HuH-7 (cell line): Measurements from ENCODE around the gene HSPB8.

ENCODE experiments used
- DNase-seq: peaks from one replicate; pipeline ENCODE4 v3.0.0; 2011; ENCODE audit warnings: low spot score

Gene HSPB8, protein sequence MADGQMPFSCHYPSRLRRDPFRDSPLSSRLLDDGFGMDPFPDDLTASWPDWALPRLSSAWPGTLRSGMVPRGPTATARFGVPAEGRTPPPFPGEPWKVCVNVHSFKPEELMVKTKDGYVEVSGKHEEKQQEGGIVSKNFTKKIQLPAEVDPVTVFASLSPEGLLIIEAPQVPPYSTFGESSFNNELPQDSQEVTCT

DNA sequence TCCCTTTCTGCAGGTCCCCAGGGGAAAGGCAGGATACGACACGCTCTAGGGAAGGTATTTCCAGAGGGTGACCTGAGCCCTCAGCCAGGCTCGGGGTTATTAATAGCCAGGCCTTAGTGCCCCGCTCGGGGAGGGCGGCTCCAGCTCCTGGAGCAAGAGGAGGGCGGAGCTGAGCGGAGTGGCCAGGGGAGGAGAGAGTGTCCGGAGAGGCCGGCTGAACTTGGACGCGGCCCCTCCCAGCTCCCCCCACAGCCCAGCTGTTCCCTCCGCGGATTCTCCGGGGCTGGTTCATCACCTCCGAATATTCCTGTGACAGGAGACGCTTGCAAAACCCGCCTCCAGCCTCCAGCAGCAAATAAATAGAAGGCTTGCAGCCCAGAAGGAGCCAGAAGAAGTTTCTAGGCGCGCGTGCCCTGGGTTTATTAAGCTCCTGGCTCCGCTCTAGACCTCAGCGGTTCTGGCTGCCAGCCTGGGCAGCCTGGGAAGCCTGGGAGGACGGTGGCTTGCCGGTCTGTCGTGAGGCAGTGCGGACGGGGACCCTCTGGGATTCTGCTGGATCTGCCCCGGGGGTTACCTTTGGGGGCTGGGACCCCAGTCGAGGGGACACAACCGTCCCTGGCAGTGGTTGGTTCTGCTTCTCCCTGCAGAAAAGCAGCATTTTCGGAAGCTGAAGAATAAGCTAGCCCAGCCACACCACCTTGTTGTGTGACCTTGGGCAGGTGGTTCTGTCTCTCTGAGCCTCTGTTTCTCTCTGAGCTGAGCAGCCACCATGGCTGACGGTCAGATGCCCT lies at the start of gene HSPB8:
HSPB8 (plus strand) TSS at position 388 of the 791 bp plus-strand sequence; CDS start at position 770, 382 bp downstream.
- peak; percentile 54 for DNase-seq

DNA sequence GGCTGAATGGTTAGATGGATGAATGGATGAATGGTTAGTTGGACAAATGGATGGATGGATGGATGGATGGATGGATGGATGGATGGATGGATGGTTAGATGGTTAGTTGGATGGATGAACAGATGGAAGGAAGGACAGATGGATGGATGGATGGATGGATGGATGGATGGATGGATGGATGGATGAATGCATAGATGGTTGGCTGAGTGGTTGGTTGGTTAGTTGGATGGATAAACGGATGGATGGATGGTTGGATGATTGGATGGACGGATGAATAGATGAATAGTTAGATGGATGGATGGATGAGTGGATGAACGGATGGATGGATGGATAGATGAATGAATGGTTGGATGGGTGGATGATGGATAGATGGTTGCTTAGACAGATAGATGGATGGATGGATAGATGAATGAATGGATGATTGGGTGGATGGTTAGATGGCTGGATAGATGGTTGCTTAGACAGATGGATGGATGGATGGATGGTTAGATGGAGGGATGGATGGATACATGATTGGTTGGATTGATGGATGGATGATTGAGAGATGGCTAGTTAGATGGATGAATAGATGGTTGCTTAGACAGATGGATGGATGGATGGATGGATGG lies 48.8 kb upstream of the HSPB8 start:
- DNase-seq: no peak

DNA sequence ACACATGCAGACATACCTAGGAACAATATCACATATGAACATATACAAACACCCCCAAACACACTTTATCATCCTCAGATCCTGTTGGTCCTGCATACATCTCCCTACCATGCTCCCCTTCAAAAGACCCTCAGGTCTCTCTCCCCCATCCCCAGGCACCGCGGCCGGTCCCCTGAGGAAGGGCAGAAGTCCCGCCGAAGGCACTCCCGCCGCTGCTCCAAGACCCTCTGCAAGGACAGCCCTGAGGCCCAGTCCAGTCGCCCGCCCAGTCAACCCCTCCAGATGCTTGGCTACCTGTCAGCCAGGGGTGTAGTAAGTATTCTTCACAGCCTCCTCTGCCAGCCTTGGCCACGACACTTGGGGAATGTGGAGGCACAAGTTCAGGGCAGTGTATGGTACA lies 48.2 kb upstream of the HSPB8 start:
- no peak for DNase-seq

DNA sequence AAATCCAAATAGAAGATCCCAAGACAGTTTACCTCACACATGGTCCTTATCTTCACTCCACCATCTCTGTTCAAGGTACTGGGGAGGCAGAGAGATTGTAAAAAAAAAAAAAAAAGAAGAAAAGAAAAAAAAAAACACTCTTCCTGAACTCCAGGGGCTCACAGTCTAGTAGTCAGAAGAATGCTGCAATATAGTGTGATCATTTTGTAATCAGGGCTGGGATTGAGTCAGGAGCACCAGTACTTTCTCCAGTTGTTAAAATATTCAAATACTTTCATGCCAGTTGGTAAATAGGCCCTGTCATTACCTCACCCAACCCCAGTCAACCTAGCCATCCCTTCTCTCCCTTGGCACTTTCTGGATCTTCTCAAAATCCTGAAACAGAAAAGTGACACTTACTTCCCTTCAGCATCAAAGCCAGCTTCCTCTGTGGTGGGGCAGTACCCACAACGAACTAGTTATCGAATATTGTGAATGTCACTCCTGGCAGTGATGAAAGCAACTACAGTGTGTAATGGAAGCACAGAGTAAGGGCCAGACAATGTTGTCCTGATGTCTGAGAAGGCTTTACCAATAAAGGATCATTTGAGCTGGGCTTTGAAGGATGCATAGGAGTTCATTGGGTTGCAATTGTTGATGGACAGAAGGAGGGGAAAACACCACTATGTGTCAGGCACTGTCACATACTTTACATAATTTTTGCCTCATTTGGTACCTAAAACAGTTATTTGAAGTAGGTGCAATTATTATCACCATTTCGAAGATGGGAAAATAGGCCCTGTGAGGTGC lies 44.3 kb upstream of the HSPB8 start:
- DNase-seq: no peak

DNA sequence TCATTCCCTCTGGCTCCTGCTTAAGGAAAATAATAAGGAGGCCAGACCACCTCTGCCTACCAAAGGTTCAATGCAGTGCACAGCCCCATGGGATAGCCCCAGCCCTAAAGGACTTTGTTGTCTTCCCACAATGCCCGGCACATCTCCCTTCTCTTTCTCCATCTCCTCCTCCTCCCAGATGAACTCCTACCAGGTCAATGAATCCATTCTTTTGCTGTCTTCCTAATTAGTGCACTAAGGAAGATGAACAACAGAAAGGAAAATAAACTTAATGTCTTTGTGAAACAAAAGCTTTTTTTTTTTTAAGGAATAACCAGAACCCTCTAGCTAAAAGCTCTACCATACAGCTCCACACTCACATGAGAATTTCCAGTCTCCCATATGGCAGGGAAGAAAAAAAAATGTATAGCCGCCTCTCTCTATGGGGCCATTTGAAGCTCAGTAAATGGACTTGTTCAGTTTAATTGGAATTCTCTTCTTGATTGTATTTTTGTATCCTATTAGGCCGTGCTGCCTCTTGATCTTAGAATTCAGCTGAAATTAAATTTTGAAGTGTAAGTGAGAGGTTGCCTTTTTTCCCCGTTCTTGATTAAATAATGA lies 41.8 kb upstream of the HSPB8 start:
- DNase-seq: no peak

DNA sequence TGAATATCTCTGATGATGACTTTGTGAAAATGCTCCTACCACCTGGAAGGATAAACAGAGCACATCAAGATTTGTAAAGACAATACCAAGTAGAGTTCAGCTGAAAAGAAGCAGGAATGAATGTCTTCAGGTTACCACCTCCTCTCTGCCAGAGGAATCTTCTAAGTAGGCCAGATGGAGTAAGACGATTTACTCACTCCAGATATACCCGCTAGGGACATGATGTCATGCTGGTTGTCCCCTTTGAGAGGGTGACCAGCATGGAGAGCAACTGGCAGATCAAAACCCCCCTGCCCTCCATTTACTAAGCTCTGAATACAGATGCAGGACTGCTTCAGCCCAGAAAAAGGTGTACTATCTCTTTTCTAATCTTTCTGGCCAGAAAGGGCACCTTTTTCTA lies 39.3 kb upstream of the HSPB8 start:
- no peak for DNase-seq

DNA sequence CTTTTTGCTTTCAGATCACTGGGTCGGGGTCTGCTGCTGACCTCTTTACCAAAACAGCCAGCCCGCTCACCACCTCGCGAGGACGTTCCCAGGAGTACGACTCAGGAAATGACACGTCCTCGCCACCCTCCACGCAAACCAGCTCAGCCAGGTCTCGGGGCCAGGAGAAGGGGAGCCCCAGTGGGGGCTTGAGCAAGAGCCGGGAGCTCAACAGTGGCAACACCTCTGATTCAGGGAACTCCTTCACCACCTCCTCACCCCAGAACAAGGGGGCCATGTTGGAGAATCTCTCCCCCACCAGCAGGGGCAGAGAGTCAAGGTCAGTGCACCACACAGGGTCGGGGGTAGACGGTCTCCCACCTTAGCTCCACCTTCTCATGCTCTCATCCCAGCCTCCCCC lies 33.4 kb upstream of the HSPB8 start:
- no peak for DNase-seq

DNA sequence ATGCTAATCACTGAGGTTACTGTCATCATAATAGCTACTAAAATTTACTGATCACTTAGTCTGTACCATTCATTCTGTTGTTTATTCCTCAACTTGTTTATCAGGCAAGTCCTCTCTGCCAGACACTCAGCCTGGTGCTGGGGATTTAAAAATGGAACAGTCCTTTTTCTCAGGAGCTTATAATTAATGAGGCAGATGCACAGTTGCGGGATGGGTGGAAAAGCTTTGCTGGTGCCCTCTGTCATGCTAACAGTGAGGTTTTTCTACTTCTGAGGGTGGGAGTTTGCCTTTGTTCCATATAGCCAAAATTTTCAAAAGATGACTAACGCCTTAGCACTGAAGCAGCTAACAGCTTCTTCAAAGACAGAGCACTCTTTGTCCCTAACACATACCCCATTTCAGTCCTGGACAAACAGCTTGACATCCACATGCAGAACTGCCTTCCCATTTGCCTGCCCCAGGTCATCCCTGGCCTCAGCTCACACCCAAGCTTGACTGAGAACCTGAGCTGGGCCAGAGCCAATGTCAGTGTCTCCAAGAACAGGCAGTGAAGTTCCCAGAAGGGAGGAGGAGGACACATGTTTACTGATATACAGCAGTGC lies 30.8 kb upstream of the HSPB8 start:
- DNase-seq: no peak

DNA sequence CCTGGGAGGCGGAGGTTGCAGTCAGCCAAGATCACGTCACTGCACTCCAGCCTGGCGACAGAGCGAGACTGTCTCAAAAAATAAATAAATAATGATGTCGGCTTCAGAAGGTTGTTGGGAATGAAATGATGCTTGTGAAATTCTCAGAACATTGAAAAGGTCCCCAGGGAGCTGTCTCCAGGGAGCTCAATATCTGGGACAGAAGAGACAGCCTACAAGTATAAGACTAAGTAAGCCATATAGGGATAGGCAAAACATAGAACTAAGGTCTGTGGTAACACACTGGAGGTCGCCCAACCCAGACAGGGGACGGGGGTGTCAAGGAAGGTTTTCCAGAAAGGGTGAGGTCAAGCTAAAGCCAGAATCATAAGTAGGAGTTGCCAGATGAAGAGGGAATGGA lies 29.5 kb upstream of the HSPB8 start:
- no peak for DNase-seq

DNA sequence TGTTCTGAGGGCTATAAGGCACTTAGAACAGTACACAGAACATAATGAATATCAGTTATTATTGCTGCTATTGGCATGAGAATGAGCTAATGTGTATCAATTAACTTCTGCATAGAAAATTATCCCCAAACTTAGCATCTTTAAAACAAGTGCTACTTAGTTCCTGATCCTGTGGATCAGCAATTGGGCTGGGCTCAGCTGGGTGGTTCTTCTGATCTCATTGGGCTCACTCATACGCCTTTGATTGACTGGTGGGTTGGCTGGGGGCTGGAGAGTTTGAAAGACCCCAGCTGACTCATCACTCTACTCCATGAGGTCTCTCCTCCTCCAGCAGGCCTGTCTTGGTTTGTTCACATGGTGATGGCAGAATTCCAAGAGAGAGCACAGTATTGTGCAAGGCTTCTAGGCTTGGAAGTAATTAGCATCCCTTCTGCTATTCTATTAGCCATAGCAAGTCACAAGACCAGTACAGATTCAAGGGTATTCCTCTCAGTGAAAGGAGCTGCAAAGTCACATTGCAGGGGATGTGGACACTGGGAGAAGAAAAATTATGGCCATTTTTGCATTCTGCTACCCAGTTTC lies 27.2 kb upstream of the HSPB8 start:
- no peak for DNase-seq

DNA sequence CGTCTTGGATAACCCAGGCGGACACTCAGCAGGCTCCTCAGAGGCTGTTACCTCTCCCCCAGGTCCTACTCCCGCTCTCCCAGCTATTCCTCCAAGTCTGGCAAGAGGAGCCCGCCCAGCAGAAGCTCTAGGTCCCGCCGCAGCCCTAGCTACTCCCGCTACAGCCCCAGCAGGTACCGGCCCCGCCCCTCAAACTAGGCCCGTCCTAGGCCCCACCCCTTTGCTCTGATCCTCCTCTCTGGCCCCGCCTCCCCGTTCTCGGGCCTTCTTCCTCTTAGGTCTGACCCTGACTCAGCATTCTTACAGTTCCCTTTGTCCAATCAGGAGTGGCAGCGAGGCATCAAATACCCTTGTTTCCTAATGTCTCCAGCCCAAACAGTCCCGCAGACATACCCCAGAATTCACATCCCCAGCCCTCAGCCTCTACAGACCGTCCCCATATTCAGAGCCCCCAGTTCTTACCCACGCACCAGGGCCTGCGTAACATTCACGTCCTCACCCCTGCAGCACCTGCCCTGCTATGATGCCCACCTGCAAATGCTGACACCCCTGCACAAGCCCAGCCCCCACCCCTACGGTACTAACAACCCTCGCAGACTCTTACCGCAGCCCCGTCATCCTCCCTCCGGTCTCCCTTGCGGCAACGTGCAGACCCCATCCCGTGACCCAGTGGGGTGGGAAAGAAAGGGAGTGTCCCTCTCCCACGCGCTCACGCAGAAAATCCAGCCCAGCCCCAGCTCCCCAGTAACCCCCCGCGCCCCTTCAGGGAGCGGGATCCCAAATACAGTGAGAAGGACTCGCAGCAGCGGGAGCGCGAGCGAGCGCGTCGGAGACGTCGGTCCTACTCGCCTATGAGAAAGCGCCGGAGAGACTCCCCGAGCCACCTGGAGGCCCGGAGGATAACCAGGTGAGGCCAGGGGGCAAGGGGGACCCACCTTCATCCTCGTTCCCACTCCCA lies 25.0 kb upstream of the HSPB8 start:
- DNase-seq: no peak

DNA sequence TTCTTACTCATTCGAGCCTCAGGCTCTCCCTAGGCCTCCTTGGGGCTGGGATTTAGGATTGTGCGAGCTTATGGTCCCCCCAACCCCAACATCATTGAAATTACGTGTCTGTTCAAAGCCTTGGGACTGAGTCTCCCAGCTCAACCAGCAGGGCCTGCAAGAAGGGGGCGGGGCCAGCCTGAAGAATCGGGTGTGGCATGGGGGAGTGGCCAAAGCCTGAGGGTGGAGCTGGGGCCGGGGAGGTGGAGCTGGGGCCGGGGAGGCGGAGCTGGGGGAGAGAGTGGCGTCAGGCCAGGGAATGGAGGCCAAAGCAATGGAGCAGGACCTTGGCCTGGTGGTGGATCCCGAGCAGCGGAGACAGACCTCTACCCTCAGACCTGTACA lies 24.3 kb upstream of the HSPB8 start:
- no peak for DNase-seq

DNA sequence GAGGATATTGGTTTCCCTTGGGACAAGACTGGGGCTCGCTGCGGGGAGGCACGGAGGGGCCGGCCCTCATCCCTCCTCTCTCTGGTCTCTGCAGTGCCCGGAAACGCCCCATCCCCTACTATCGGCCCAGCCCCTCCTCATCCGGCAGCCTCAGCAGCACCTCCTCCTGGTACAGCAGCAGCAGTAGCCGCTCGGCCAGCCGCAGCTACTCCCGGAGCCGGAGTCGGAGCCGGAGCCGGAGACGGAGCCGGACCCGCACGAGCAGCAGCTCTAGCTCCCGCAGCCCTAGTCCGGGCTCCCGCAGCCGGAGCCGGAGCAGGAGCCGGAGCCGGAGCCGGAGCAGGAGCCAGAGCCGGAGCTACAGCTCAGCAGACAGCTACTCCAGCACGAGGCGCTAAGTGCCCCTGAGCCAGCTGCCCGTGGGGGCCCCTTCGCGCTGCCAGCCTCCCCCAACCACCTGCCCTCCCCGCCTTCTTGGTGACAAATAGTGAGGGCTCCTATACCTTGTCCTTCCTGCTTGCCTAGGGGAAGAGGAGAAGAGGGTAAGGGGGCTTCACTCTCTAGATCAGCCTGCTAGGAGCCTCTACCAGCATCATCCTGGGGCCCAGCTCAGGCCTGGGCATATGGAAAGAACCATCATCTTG lies 22.2 kb upstream of the HSPB8 start:
- DNase-seq: no peak

DNA sequence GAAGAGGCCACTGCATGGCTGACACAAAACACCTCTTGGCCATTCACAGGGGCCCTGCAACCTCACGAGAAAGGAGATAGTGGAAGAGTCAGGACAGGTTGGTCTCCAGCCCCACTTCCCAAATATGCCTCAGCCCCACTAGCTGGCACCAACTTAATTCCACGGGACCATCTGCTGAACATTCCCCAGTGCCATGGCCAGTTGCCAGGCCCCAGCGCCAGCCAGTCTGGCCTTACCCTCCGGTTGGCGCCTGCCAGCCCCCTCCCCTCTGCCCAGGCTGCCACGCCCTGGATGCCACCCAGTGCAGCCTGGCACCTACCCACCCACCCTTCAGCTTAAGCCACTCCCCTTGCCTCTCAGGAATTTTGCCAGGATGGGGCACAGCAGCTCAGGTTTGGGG lies 21.2 kb upstream of the HSPB8 start:
- DNase-seq: no peak

DNA sequence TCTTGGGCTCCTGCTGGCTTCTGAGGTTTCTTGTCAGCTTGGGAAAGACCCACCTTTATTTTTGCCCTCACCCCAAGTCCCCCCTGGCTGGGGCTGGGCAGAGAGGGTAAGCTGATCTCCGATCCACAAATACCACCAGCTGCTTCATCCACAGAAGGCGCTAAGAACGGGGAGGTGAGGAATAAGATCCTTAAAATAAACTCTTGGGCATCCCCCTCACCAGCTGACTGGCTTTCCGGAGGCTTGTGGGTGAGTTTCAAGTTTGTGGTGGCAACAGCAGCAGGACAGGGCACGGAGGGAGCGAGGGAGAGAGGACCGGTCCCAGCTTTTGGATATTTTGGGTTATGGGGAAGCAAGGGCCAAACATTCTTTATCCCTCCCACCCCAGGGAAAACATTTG lies 20.8 kb upstream of the HSPB8 start:
- DNase-seq: no peak

DNA sequence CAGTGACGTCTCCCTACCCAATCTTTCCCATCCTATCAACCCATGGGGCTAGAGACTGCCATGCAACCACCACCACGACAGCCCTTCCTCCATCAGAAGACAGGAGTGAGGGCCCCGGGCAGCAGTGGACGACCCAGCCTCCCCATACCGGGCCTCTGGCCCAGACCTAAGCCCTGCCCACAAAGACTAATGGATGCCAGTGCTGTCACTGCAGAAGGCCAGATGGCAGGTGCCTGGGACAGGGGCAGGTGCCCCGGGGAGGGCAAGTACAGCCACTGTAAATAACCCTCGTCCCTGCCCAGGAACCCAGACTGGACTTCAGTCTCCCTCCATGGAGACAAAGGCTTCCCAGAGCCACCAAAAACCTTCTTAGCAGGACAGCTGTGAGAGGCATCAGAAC lies 20.3 kb upstream of the HSPB8 start:
- no peak for DNase-seq

DNA sequence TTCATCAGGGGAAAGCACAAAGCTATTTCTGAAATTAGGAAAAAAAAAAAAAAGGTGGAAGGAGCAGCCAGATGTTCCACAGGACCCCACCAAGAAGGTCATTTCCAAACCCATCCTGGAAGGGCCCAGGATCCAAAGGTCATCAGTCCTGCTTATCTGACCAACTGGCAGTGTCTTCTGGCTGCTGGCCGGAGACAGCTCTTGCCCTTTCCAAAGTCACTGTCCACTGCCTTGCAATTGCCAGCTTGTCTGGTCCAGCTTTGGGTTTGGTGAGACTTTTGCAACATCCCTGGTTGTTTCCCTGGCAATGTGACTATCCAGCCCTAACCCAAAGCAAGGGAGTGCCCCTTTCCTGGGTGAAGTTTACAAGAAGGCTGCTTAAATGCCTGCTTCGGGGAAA lies 18.9 kb upstream of the HSPB8 start:
- DNase-seq: no peak

DNA sequence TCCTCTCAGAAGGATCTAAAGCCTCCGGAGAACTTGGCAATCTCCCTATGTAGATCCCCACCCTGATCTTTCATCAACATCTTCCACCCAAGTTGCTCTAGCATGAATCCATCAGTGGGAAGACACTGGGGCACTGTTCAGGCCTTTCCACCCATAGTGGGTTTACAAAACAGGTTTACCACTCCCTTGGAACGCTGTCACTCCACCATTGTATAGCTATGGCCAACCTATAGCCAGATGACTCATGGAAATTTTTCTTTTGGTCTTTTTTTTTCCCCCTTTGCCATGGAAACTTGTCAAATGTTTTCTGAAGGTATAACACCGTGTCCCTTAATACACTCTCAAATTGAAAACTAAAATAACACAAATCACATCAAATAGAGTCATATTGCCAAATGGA lies 10.8 kb upstream of the HSPB8 start:
- no peak for DNase-seq

DNA sequence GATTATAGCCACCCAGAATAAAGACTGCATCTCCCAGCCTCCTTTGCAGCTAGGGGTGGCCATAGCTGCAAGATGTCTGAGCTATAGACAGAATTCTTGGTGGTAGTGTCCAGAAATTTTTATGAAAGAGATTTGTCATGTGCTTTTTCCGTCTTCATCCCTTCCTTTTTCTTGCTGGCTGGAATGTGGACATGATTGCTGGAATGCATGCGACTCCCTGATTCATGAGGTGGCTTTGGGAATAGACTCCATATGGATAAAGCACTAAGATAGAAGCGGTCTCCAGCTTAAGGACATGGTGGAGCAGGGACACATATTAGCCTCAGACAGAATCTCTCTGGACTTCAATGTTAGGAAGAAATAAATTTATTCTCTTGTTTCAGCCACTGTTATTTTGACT lies 10.0 kb upstream of the HSPB8 start:
- no peak for DNase-seq

DNA sequence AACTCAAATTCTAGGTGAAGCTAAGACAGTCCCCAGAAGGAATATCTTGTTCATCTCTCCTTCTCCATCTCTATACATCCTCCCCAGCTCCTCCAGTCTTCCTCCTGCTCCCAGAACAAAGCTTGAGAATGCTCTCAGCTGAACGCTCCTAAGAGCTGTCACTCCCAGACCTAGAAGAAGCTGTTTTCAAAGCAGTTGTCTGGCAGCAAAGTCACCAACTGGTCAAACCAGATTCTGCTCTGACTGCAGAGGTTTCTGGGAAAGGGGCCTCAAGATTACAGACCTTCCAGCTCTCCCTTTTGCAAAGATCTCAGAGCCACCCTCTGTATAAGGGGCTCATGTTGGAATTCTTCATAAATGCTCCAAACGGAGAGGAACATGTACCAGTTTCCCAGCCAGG lies 9.6 kb upstream of the HSPB8 start:
- DNase-seq: no peak
